ENCODE results near the gene RFX1.
"Not testable (repeated sequence)": the region's sequence is repeated elsewhere in the genome, so short reads cannot be mapped to it uniquely, and the experiment has no call there.

The RFX1 gene

DNA sequence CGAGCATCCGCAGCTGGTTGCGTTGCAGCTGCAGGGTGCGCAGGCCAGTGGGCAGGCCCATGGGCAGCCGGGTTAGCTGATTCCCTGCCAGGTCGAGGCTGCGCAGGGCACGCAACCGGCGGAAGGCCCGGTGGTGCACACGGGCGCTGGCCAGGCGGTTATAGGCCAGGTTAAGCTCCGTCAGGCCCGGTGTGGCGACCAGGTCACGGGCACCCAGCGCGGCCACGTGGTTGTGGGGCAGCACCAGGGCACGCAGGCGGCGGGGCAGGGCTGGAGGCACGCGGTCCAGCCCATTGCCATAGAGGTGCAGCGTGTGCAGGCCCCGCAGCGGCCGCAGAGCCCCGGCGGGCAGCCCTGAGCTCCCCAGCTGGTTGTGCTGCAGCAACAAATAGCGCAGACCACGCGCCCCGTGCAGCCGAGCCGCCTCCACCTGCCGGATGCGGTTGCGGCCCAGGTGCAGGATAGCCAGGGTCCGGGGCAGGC is 73.2 kb downstream of the RFX1 start:
- no peak for DNase-seq

- DNase-seq = no peak
These were observed 73.9 kb downstream of the RFX1 start for GRCh38 chr19:13932149-13932637.

- DNase-seq = no peak
These were observed 74.5 kb downstream of the RFX1 start for GRCh38 chr19:13931391-13932148.

DNA sequence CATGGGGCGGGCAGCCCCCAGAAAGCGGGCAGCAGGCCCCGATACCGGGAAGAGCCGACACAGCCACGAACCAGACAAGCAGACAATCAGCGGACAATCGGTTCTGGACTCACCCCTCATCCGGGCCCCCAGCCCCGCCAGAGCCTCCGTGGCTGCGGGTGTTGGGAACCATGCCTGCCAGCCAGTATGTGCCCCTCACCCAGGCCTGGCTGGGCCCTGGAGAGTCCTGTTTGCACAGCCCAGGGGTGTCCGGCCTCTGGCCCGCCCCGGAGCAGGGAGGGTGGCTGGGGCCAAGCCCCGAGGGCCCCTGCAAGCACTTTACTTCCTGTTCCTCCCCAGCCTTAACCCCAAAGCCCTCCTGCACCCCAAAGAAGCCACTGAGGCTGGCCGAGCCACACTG is 75.7 kb downstream of the RFX1 start:
- DNase-seq = no peak

DNA sequence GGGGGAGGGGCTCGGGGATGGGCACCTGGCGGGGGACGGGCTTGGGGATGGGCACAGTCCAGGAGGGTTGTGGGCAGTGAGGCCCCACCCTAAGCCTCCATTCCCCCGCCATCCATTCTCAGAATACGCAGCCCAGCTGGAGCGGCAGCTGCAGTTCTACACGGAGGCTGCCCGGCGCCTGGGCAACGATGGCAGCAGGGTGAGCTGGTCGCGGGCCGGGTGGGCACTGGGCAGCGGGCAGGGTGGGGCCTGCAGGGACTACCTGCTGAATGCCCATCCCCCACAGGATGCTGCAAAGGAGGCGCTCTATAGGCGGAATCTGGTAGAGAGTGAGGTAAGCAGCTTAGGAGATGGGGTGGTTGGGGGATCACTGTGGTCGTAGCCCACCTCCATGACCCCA is 76.2 kb downstream of the RFX1 start:
- no peak for DNase-seq

- no peak for DNase-seq
These were observed 76.8 kb downstream of the RFX1 start for GRCh38 chr19:13929340-13929739.

DNA sequence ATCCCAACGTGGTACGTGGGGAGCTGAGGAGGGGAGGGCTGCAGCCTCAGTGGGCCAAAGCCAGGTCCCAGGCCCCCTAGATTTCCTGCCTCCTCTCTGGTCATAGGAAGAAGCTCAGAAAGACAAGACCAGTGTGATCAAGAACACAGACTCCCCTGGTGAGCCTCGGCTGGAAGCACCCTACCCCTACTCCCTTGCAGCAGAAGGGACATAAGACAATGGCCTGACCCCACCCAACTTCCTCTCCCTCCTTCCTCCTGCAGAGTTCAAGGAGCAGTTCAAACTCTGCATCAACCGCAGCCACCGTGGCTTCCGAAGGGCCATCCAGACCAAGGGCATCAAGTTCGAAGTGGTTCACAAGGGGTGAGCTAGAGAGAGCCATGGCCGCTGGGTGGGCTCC is 79.4 kb downstream of the RFX1 start:
- no peak for DNase-seq

- no peak for DNase-seq
These were observed 80.1 kb downstream of the RFX1 start for GRCh38 chr19:13926010-13926409.

GRCh38 chr19:13923194-13923987 is 82.7 kb downstream of the RFX1 start:
- DNase-seq = no peak

DNA sequence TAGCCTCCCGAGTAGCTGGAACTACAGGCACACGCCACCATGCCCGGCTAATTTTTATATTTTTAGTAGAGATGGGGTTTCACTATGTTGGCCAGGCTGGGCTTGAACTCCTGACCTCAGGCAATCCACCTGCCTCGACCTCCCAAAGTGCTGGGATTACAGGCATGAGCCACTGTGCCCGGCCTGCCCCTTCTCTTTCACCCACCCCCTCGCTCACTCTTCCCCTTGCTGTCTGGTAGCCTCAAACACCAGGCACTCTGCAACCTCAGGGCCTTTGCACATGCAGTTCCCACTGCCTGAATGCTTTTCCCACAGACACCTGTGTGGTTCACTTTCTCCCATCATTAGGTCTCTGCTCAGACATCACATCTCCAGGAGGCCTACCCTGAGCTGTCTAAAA is 84.0 kb downstream of the RFX1 start:
- not testable (repeated sequence) for DNase-seq

DNA sequence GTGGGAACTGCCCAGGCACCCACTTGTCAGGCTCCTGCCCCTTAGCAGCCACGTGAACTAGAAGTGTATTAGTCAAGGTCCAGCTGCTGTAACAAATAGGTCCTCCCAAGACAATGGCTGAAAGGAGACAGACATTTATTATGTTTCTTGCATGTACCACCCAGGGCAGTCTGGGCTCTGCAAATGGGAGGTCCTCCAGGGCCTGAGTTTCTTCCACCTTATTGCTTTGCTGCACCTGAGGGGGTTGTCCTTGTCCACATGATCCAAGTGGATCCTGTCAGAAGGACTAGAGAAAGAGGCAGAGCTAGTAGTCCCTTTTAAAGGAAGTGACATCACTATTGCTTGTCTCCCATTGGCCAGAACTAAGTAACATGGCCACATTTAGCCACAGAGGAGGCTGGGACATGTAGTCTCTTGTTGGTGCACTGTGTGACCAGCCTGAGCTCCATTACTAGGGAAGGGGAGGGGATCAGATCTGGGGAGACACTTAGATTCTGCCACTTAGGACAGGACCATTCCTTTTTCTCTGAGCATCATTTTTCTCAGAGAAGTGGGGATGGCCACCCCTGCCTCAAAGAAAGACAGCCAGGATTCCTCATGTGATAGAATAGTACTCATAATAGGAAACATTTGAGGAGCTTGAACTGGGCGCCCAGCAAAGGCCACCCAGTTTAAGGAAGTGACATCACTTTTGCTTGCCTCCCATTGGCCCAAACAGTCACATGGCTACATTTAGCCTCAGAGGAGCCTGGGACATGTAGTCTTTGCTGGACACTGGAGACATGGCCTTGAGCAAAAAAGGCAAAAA is 85.0 kb downstream of the RFX1 start:
- DNase-seq = peak; percentile 15 to 33

- no peak for DNase-seq
These were observed 85.6 kb downstream of the RFX1 start for GRCh38 chr19:13920524-13920923.

- DNase-seq = peak in 1 of 2 experiments; percentile 13
These were observed 87.3 kb downstream of the RFX1 start for GRCh38 chr19:13918726-13919411.

DNA sequence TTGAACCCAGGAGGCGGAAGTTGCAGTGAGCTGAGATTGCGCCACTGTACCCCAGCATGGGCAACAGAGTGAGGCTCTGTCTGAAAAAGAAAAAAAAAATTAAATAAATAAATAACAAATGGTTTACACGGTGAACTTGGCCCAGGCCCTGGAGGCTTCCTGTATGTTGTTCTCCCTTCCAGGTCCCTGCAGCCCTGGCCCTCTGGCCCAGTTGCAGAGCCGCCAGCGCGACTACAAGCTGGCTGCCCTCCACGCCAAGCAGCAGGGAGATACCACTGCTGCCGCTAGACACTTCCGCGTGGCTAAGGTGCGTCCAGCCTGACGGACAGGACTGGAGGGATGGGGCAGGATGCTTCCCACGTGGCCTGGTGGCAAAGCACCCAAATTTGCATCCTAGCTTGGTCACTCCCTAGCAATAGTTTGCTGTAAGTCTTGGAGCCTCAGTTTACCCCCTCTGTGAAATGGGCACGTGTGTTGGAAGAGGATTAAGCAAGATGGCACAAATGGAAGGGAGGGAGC is 88.2 kb downstream of the RFX1 start:
- DNase-seq = no peak

DNA sequence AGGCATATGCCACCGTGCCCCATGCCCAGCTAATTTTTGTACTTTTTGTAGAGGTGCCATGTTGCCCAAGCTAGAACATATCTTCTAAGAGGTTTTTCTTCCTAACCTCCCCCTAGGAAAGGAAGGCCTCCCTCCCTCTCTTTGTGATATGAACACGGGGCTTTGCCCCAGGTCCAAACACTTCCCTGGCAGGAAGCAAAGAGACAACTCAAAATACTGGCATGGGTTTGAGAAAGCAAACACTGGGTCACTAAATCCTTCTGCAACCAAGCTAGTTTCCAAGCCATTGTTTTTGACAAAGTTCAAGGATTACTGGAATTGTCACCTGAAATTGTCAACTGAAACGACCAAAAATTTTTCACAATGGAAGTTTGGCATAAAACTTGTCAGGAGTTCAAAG is 91.3 kb downstream of the RFX1 start:
- no peak for DNase-seq

DNA sequence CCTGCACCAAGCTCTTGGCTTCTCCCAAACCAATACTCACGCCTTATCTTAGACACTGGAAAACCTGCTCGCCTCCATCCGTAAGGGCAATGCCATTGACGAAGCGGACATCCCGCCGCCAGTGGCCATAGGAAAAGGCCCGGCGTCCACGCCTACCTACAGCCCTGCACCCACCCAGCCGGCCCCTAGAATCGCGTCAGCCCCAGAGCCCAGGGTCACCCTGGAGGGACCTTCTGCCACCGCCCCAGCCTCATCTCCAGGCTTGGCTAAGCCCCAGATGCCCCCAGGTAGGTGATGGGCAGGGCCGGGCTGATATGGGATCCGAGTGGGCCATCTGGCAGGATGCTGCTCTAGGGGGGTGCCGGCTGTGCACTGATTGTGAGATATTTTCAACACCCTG is 92.8 kb downstream of the RFX1 start:
- DNase-seq = no peak

All from activated CD4-positive, alpha-beta T cell treated with anti-CD3 and anti-CD28 coated beads, Interleukin-2, amount 50 U/mL, for 48 hours (primary cell).